H1 (cell line): Measurements from ENCODE around the gene INPP4B. TPM values are rescaled to one million over a fixed set of nuclear protein-coding genes. Genes with fewer than 3 reads are reported as not detected.

Experiments used
- CHD7 ChIP-seq: fragments of 300-600 bp; sonication (generic); IDR thresholded peaks from 2 replicates; pipeline ENCODE4 v1.7.1; 2012; ENCODE audit warnings: low read length, moderate library complexity, mild to moderate bottlenecking, inconsistent platforms; ENCODE audit not compliant: insufficient replicate concordance
- HDAC2 ChIP-seq, 2 experiments: fragments of 300-600 bp in 1 of 2; sonication (generic) in 1 of 2; IDR thresholded peaks; 2 replicates each; pipeline ENCODE4 v1.6.1; 2011 to 2012; ENCODE audit warnings: low read depth in 2 of 2, low read length in 2 of 2, mild to moderate bottlenecking in 2 of 2, moderate library complexity in 2 of 2, borderline replicate concordance in 1 of 2, inconsistent platforms in 1 of 2
- KDM1A ChIP-seq: fragments of 200-600, 300-600 bp; sonication (generic); IDR thresholded peaks from 2 replicates; pipeline ENCODE4 v1.7.1; 2016; ENCODE audit warnings: mild to moderate bottlenecking, low read length, borderline replicate concordance
- PHF8 ChIP-seq: fragments of 200-600 bp; sonication (generic); conservative IDR thresholded peaks from 2 replicates; pipeline ENCODE4 v1.7.1; 2012; ENCODE audit warnings: low read depth, mild to moderate bottlenecking, inconsistent platforms, low read length, moderate library complexity
- POLR2AphosphoS5 ChIP-seq: IDR thresholded peaks from 2 replicates; pipeline ENCODE4 v1.6.1; 2011; ENCODE audit warnings: low read depth, low read length
- SAP30 ChIP-seq: fragments of 300-600 bp; sonication (generic); IDR thresholded peaks from 2 replicates; pipeline ENCODE4 v1.7.1; 2012; ENCODE audit warnings: low read length, moderate library complexity, mild to moderate bottlenecking, inconsistent platforms; ENCODE audit not compliant: insufficient read depth, insufficient replicate concordance
- SIX5 ChIP-seq: IDR thresholded peaks from 2 replicates; pipeline ENCODE4 v1.6.1; 2011; ENCODE audit warnings: mild to moderate bottlenecking, low read depth, low read length
- SP4 ChIP-seq: IDR thresholded peaks from 2 replicates; pipeline ENCODE4 v1.6.1; 2012; ENCODE audit warnings: low read length, inconsistent platforms
- SRF ChIP-seq: IDR thresholded peaks from 2 replicates; pipeline ENCODE4 v1.6.1; 2011; ENCODE audit warnings: mild to moderate bottlenecking, low read depth, low read length, moderate library complexity
- SUZ12 ChIP-seq: fragments of 200-600 bp; sonication (generic); IDR thresholded peaks from 2 replicates; pipeline ENCODE4 v1.6.1; 2012; ENCODE audit warnings: mild to moderate bottlenecking, inconsistent platforms, low read length, moderate library complexity, mixed read lengths
- TAF1 ChIP-seq: IDR thresholded peaks from 2 replicates; pipeline ENCODE4 v1.6.1; 2011; ENCODE audit warnings: mild to moderate bottlenecking, low read depth, low read length
- TCF12 ChIP-seq: IDR thresholded peaks from 2 replicates; pipeline ENCODE4 v1.6.1; 2011; ENCODE audit warnings: low read depth, mild to moderate bottlenecking, low read length
- polyA plus RNA-seq, 7 experiments: library from polyadenylated mRNA; depleted of rRNA in 3 of 7; stranded (reverse) in 5 of 7; unstranded in 2 of 7; fragments of >200 nt in 5 of 7; fragments of 200-250 nt in 2 of 7; gene quantifications; 1 replicate in 5 of 7; 2 replicates in 1 of 7; 4 replicates in 1 of 7; pipeline versions ENCODE4 v1.2.1 to v1.2.3, GENCODE V29; 2011 to 2013; ENCODE audit warnings: missing spikeins in 2 of 7, mixed read lengths in 2 of 7
- total RNA-seq: library from RNA; stranded (reverse); fragmentation: NEBNext Ultra II Directional; extraction: Animal tissue kit (Norgen Biotek cat#: 25700); gene quantifications from 2 replicates; pipeline ENCODE4 v1.2.1, GENCODE V29; 2021

Gene INPP4B
- total and polyA plus RNA-seq, 2 of the 8 experiments (the other 6 are each of a cell fraction or from before 2014, with no cell fraction given): 0.11 to 0.54 TPM

DNA sequence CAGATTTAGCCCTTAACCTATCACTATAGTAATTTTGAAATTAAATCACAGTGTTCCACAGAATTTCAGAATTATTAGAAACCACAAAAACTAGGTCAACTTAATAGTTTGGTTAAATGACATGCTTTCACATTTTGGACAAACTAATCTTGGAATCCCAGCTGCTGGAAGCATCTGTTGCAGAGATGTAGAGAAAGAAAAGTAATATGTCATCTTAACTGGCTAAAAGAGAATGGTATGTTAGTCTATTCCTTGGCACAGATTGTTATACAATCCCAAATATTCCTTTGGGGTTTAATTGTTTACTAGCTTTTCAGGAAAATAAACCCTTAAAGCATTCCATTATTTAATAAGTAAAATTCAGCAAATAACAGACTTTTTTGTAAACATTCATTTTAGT, 689.8 kb downstream of the INPP4B start (continued):
- TF ChIP-seq CHD7 (no peak), PHF8 (no peak), SRF (no peak), SAP30 (no peak), SP4 (no peak), POLR2AphosphoS5 (no peak), SIX5 (no peak), KDM1A (no peak), TCF12 (no peak), SUZ12 (no peak), TAF1 (no peak), HDAC2 (IDR thresholded peaks at IDR 0.05; ENCODE audit: borderline replicate concordance in 1 of 2, low read depth in 2 of 2, low read length in 2 of 2) (no peak)
